ENCODE data around the gene ZFAND6. TPM values are rescaled to one million over a fixed set of nuclear protein-coding genes. Genes with fewer than 3 reads are reported as not detected.

The ZFAND6 gene
- total and polyA plus RNA-seq, 2 donors (not counting 1 experiment from before 2014, with no cell fraction given), result 125 to 325 TPM

- no peak overlapping the region for H3K9ac ChIP-seq (ENCODE audit: insufficient read depth, low read length)
- H3K36me3 ChIP-seq (ENCODE audit: control insufficient read depth, insufficient read depth, low read length), result no peaks in the 10 kb centered on the region
- peaks cover 6% of the 10 kb centered on the region for H3K4me1 ChIP-seq (ENCODE audit: control insufficient read depth, extremely low read depth, insufficient read depth, low read length)
- H3K27me3 ChIP-seq (ENCODE audit: control insufficient read depth, insufficient read depth, low read length), result no peaks in the 10 kb centered on the region
- H3K79me2 ChIP-seq (ENCODE audit: control insufficient read depth, insufficient read depth, low read length), result no peaks in the 10 kb centered on the region
- H3K4me3 ChIP-seq (replicated peaks in 1 of 4; ENCODE audit: control extremely low read depth in 1 of 4, insufficient read depth in 1 of 4, low read depth in 3 of 4, low read length in 4 of 4), result no peak overlapping the region
- DNase-seq (ENCODE audit: low read depth in 2 of 2), result no peak
- H2AFZ ChIP-seq (ENCODE audit: low read length), result no peak overlapping the region
- H3K4me2 ChIP-seq (ENCODE audit: extremely low read depth, insufficient read depth, low read length), result no peak overlapping the region
- H3K27ac ChIP-seq (ENCODE audit: insufficient read depth, low read length), result no peak overlapping the region
- H3K9me3 ChIP-seq (ENCODE audit: control insufficient read depth, insufficient read depth, low read depth, low read length), result no peaks in the 10 kb centered on the region
- TF ChIP-seq CTCF (conservative IDR thresholded peaks at IDR 0.05 in 1 of 2, IDR thresholded peaks at IDR 0.05 in 1 of 2; ENCODE audit: low read depth in 1 of 2, low read length in 2 of 2) (no peak), EZH2 (IDR thresholded peaks at IDR 0.05; ENCODE audit: low read length, missing control alignments) (no peak)
- no peaks in the 10 kb centered on the region for H4K20me1 ChIP-seq (ENCODE audit: control insufficient read depth, extremely low read depth, insufficient read depth, low read length)
Observed at GRCh38 chr15:80028937-80029336, 30.5 kb upstream of the ZFAND6 start.

- Histone ChIP-seq H3K4me3 (replicated peaks in 1 of 4; ENCODE audit: control extremely low read depth in 1 of 4, insufficient read depth in 1 of 4, low read depth in 3 of 4, low read length in 4 of 4) (no peak overlapping the region), H3K9ac (ENCODE audit: insufficient read depth, low read length) (no peak overlapping the region), H3K36me3 (ENCODE audit: control insufficient read depth, insufficient read depth, low read length) (no peaks in the 10 kb centered on the region), H3K79me2 (ENCODE audit: control insufficient read depth, insufficient read depth, low read length) (no peaks in the 10 kb centered on the region), H4K20me1 (ENCODE audit: control insufficient read depth, extremely low read depth, insufficient read depth, low read length) (no peaks in the 10 kb centered on the region), H3K27ac (ENCODE audit: insufficient read depth, low read length) (no peak overlapping the region), H3K27me3 (ENCODE audit: control insufficient read depth, insufficient read depth, low read length) (no peaks in the 10 kb centered on the region), H3K9me3 (ENCODE audit: control insufficient read depth, insufficient read depth, low read depth, low read length) (no peaks in the 10 kb centered on the region), H3K4me2 (ENCODE audit: extremely low read depth, insufficient read depth, low read length) (no peak overlapping the region), H3K4me1 (ENCODE audit: control insufficient read depth, extremely low read depth, insufficient read depth, low read length) (peaks cover 6% of the 10 kb centered on the region), H2AFZ (ENCODE audit: low read length) (no peak overlapping the region)
- no peak for TF ChIP-seq CTCF (conservative IDR thresholded peaks at IDR 0.05 in 1 of 2, IDR thresholded peaks at IDR 0.05 in 1 of 2; ENCODE audit: low read depth in 1 of 2, low read length in 2 of 2)
- DNase-seq (ENCODE audit: low read depth in 2 of 2), result no peak
Observed at GRCh38 chr15:80031841-80032240, 27.6 kb upstream of the ZFAND6 start.

- Histone ChIP-seq H2AFZ (ENCODE audit: low read length) (no peak overlapping the region), H3K9ac (ENCODE audit: insufficient read depth, low read length) (no peak overlapping the region), H3K36me3 (ENCODE audit: control insufficient read depth, insufficient read depth, low read length) (no peaks in the 10 kb centered on the region), H4K20me1 (ENCODE audit: control insufficient read depth, extremely low read depth, insufficient read depth, low read length) (no peaks in the 10 kb centered on the region), H3K4me3 (replicated peaks in 1 of 4; ENCODE audit: control extremely low read depth in 1 of 4, insufficient read depth in 1 of 4, low read depth in 3 of 4, low read length in 4 of 4) (no peak overlapping the region), H3K4me2 (ENCODE audit: extremely low read depth, insufficient read depth, low read length) (no peak overlapping the region), H3K9me3 (ENCODE audit: control insufficient read depth, insufficient read depth, low read depth, low read length) (no peaks in the 10 kb centered on the region), H3K27me3 (ENCODE audit: control insufficient read depth, insufficient read depth, low read length) (no peaks in the 10 kb centered on the region), H3K27ac (ENCODE audit: insufficient read depth, low read length) (no peak overlapping the region), H3K79me2 (ENCODE audit: control insufficient read depth, insufficient read depth, low read length) (no peaks in the 10 kb centered on the region), H3K4me1 (ENCODE audit: control insufficient read depth, extremely low read depth, insufficient read depth, low read length) (peaks cover 6% of the 10 kb centered on the region)
- TF ChIP-seq EZH2 (IDR thresholded peaks at IDR 0.05; ENCODE audit: low read length, missing control alignments) (no peak), CTCF (conservative IDR thresholded peaks at IDR 0.05 in 1 of 2, IDR thresholded peaks at IDR 0.05 in 1 of 2; ENCODE audit: low read depth in 1 of 2, low read length in 2 of 2) (no peak)
- DNase-seq (ENCODE audit: low read depth in 2 of 2), result no peak
Observed at GRCh38 chr15:80034629-80035028, 24.8 kb upstream of the ZFAND6 start.
